ENCODE measurements around the gene IGF2R. TPM values are rescaled to one million over a fixed set of nuclear protein-coding genes. Genes with fewer than 3 reads are reported as not detected.
A peak's percentile ranks its signal among the peaks of the same experiment; 100 is the strongest.
"Not testable (repeated sequence)": the region's sequence is repeated elsewhere in the genome, so short reads cannot be mapped to it uniquely, and the experiment has no call there.

The IGF2R gene
- total and polyA plus RNA-seq, 4 experiments from 2014 or later = 4.5 to 79.2 (median 48.1) TPM

- H3K4me1 ChIP-seq (ENCODE audit: insufficient read depth, low read length); H3K27me3 Mint-ChIP-seq; H3K27ac Mint-ChIP-seq; H3K27ac ChIP-seq (ENCODE audit: low read depth, low read length); H3K4me3 ChIP-seq (ENCODE audit: low read length in 2 of 2); intact Hi-C loops (cut with micrococcal nuclease); H3K27me3 ChIP-seq (ENCODE audit: insufficient read depth, low read length); H3K36me3 ChIP-seq (ENCODE audit: insufficient read depth, low read length); DNase-seq; H3K4me3 Mint-ChIP-seq; H3K4me1 Mint-ChIP-seq; H3K9me3 Mint-ChIP-seq; CTCF ChIA-PET (ENCODE audit: partially characterized antibody); POLR2A ChIA-PET (ENCODE audit: partially characterized antibody); H3K9me3 ChIP-seq (ENCODE audit: control insufficient read depth in 1 of 2, low read length in 2 of 2): not testable (repeated sequence)
- peaks cover 22 to 35% of the 10 kb centered on the region in 2 donors for H3K36me3 Mint-ChIP-seq
These were observed 145.7 kb downstream of the IGF2R start for GRCh38 chr6:160114536-160114935.

- peaks cover 0 to 2% (median 0%) of the 10 kb centered on the region in 8 donors for H3K9me3 Mint-ChIP-seq
- DNase-seq = no peak
- no peaks in the 10 kb centered on the region for H3K4me1 ChIP-seq (ENCODE audit: insufficient read depth, low read length)
- H3K4me3 Mint-ChIP-seq = no peak overlapping the region
- H3K4me1 Mint-ChIP-seq = peaks cover 0 to 3% (median 0%) of the 10 kb centered on the region in 4 donors
- POLR2A ChIA-PET (ENCODE audit: partially characterized antibody) = no interaction called here
- H3K27ac ChIP-seq (ENCODE audit: low read depth, low read length) = no peak overlapping the region
- peaks cover 22 to 35% of the 10 kb centered on the region in 2 donors for H3K36me3 Mint-ChIP-seq
- no peaks in the 10 kb centered on the region for H3K27me3 Mint-ChIP-seq
- H3K9me3 ChIP-seq (ENCODE audit: control insufficient read depth in 1 of 2, low read length in 2 of 2) = no peaks in the 10 kb centered on the region
- no peaks in the 10 kb centered on the region for H3K27me3 ChIP-seq (ENCODE audit: insufficient read depth, low read length)
- H3K36me3 ChIP-seq (ENCODE audit: insufficient read depth, low read length) = no peaks in the 10 kb centered on the region
- intact Hi-C loops (cut with micrococcal nuclease) = no loop called here
- no peak overlapping the region for H3K4me3 ChIP-seq (ENCODE audit: low read length in 2 of 2)
- H3K27ac Mint-ChIP-seq = no peak overlapping the region
- CTCF ChIA-PET (ENCODE audit: partially characterized antibody) = no interaction called here
These were observed 146.5 kb downstream of the IGF2R start for GRCh38 chr6:160115421-160115820.

- no peaks in the 10 kb centered on the region for H3K27me3 ChIP-seq (ENCODE audit: insufficient read depth, low read length)
- Mint-ChIP-seq H3K4me3 (no peak overlapping the region), H3K4me1 (no peaks in the 10 kb centered on the region), H3K27ac (no peak overlapping the region), H3K27me3 (no peaks in the 10 kb centered on the region), H3K36me3 (peaks cover 17 to 40% of the 10 kb centered on the region in 2 donors), H3K9me3 (peaks cover 0 to 2% (median 0%) of the 10 kb centered on the region in 8 donors)
- H3K36me3 ChIP-seq (ENCODE audit: insufficient read depth, low read length) = no peaks in the 10 kb centered on the region
- H3K4me3 ChIP-seq (ENCODE audit: low read length in 2 of 2) = no peak overlapping the region
- H3K9me3 ChIP-seq (ENCODE audit: control insufficient read depth in 1 of 2, low read length in 2 of 2) = no peaks in the 10 kb centered on the region
- DNase-seq = no peak
- intact Hi-C loops (cut with micrococcal nuclease) = no loop called here
- H3K27ac ChIP-seq (ENCODE audit: low read depth, low read length) = no peak overlapping the region
- no peaks in the 10 kb centered on the region for H3K4me1 ChIP-seq (ENCODE audit: insufficient read depth, low read length)
- ChIA-PET POLR2A (ENCODE audit: partially characterized antibody) (no interaction called here), CTCF (ENCODE audit: partially characterized antibody) (interaction anchor here (1.1 kb wide), 1 partner anchor 339 kb away, joined by 3 read pairs; no protein-coding TSS in a partner anchor)
These were observed 147.5 kb downstream of the IGF2R start for GRCh38 chr6:160116411-160116810.

- no peaks in the 10 kb centered on the region for H3K27me3 Mint-ChIP-seq
- H3K9me3 ChIP-seq (ENCODE audit: control insufficient read depth in 1 of 2, low read length in 2 of 2) = no peaks in the 10 kb centered on the region
- H3K4me1 Mint-ChIP-seq = no peaks in the 10 kb centered on the region
- H3K9me3 Mint-ChIP-seq = peaks cover 0 to 2% (median 0%) of the 10 kb centered on the region in 8 donors
- H3K4me3 ChIP-seq (ENCODE audit: low read length in 2 of 2) = no peak overlapping the region
- DNase-seq = no peak
- H3K36me3 ChIP-seq (ENCODE audit: insufficient read depth, low read length) = no peaks in the 10 kb centered on the region
- H3K4me1 ChIP-seq (ENCODE audit: insufficient read depth, low read length) = no peaks in the 10 kb centered on the region
- peaks cover 17 to 39% of the 10 kb centered on the region in 2 donors for H3K36me3 Mint-ChIP-seq
- no peak overlapping the region for H3K4me3 Mint-ChIP-seq
- H3K27ac ChIP-seq (ENCODE audit: low read depth, low read length) = no peak overlapping the region
- POLR2A ChIA-PET (ENCODE audit: partially characterized antibody) = no interaction called here
- CTCF ChIA-PET (ENCODE audit: partially characterized antibody) = interaction anchor here (1.1 kb wide), 1 partner anchor 338 kb away, joined by 3 read pairs; no protein-coding TSS in a partner anchor
- intact Hi-C loops (cut with micrococcal nuclease) = no loop called here
- H3K27me3 ChIP-seq (ENCODE audit: insufficient read depth, low read length) = no peaks in the 10 kb centered on the region
- no peak overlapping the region for H3K27ac Mint-ChIP-seq
These were observed 148.3 kb downstream of the IGF2R start for GRCh38 chr6:160117137-160117536.

GRCh38 chr6:160118620-160119229 is 149.8 kb downstream of the IGF2R start:
- Mint-ChIP-seq H3K36me3 (peaks cover 9 to 30% of the 10 kb centered on the region in 2 donors), H3K9me3 (peaks cover 0 to 2% (median 0%) of the 10 kb centered on the region in 8 donors), H3K27me3 (no peaks in the 10 kb centered on the region), H3K27ac (no peak overlapping the region), H3K4me3 (no peak overlapping the region), H3K4me1 (no peaks in the 10 kb centered on the region)
- Histone ChIP-seq H3K4me1 (ENCODE audit: insufficient read depth, low read length) (no peaks in the 10 kb centered on the region), H3K27me3 (ENCODE audit: insufficient read depth, low read length) (no peaks in the 10 kb centered on the region), H3K9me3 (ENCODE audit: control insufficient read depth in 1 of 2, low read length in 2 of 2) (no peaks in the 10 kb centered on the region), H3K36me3 (ENCODE audit: insufficient read depth, low read length) (no peaks in the 10 kb centered on the region), H3K27ac (ENCODE audit: low read depth, low read length) (no peak overlapping the region), H3K4me3 (ENCODE audit: low read length in 2 of 2) (no peak overlapping the region)
- ChIA-PET POLR2A (ENCODE audit: partially characterized antibody) (no interaction called here), CTCF (ENCODE audit: partially characterized antibody) (no interaction called here)
- no peak for DNase-seq
- intact Hi-C loops (cut with micrococcal nuclease) = no loop called here

- Histone ChIP-seq H3K27me3 (ENCODE audit: insufficient read depth, low read length) (no peaks in the 10 kb centered on the region), H3K4me1 (ENCODE audit: insufficient read depth, low read length) (no peaks in the 10 kb centered on the region), H3K9me3 (ENCODE audit: control insufficient read depth in 1 of 2, low read length in 2 of 2) (no peaks in the 10 kb centered on the region), H3K4me3 (ENCODE audit: low read length in 2 of 2) (no peak overlapping the region), H3K36me3 (ENCODE audit: insufficient read depth, low read length) (no peaks in the 10 kb centered on the region), H3K27ac (ENCODE audit: low read depth, low read length) (no peak overlapping the region)
- Mint-ChIP-seq H3K36me3 (peaks cover 6 to 28% of the 10 kb centered on the region in 2 donors), H3K27ac (peak overlapping the region in 1 of 7 donors; percentile 38), H3K4me3 (no peak overlapping the region), H3K27me3 (no peaks in the 10 kb centered on the region), H3K4me1 (no peaks in the 10 kb centered on the region), H3K9me3 (peaks cover 0 to 2% (median 0%) of the 10 kb centered on the region in 8 donors)
- ChIA-PET POLR2A (ENCODE audit: partially characterized antibody) (no interaction called here), CTCF (ENCODE audit: partially characterized antibody) (no interaction called here)
- intact Hi-C loops (cut with micrococcal nuclease) = no loop called here
- no peak for DNase-seq
These were observed 151.2 kb downstream of the IGF2R start for GRCh38 chr6:160120087-160120486.

GRCh38 chr6:160121558-160121957 is 152.7 kb downstream of the IGF2R start, which contains the start of gene SLC22A1:
SLC22A1 (plus strand) TSS chr6:160121815; CDS start chr6:160121936, 121 bp downstream.
- CTCF ChIA-PET (ENCODE audit: partially characterized antibody) = no interaction called here
- no peaks in the 10 kb centered on the region for H3K27me3 Mint-ChIP-seq
- H3K9me3 Mint-ChIP-seq = peaks cover 0 to under 1% (median 0%) of the 10 kb centered on the region in 8 donors
- H3K4me1 ChIP-seq (ENCODE audit: insufficient read depth, low read length) = no peaks in the 10 kb centered on the region
- no peak for DNase-seq
- H3K27ac Mint-ChIP-seq = no peak within 1 kb of the TSS
- H3K27me3 ChIP-seq (ENCODE audit: insufficient read depth, low read length) = no peaks in the 10 kb centered on the region
- no peak within 1 kb of the TSS for H3K4me3 ChIP-seq (ENCODE audit: low read length in 2 of 2)
- no peaks in the 10 kb centered on the region for H3K4me1 Mint-ChIP-seq
- POLR2A ChIA-PET (ENCODE audit: partially characterized antibody) = no interaction called here
- intact Hi-C loops (cut with micrococcal nuclease) = no loop called here
- H3K4me3 Mint-ChIP-seq = no peak within 1 kb of the TSS
- H3K9me3 ChIP-seq (ENCODE audit: control insufficient read depth in 1 of 2, low read length in 2 of 2) = no peaks in the 10 kb centered on the region
- no peaks in the 10 kb centered on the region for H3K36me3 ChIP-seq (ENCODE audit: insufficient read depth, low read length)
- H3K27ac ChIP-seq (ENCODE audit: low read depth, low read length) = no peak within 1 kb of the TSS
- H3K36me3 Mint-ChIP-seq = peaks cover 2 to 24% of the 10 kb centered on the region in 2 donors

Data from CD4-positive, alpha-beta memory T cell (primary cell).